ENCODE measurements around the gene ASTN2.

DNA sequence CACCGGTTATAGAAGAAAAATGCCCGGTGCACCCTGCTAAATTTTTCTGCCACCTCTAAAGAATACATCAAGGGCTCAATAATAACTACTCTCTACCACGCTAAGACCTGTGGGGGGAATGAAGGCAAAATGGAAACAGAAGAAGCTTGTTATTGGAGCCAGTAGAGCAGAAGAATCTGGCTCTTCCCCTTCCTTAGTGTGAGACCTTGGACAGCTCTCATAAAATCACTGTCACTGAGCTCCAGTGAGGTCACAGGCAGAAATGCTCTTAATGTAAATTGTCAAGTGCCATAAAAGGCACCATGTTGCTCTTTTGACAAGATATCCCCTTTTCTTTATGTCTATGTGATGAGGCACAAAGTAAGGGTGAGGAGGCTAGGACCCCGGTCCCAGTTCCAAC is 74.4 kb downstream of the ASTN2 start:
- TF ChIP-seq POLR2AphosphoS5 (IDR thresholded peaks at IDR 0.05) = no peak
- TF ChIP-seq POLR2A (IDR thresholded peaks at IDR 0.05) = no peak
- TF ChIP-seq, protein P1, sequence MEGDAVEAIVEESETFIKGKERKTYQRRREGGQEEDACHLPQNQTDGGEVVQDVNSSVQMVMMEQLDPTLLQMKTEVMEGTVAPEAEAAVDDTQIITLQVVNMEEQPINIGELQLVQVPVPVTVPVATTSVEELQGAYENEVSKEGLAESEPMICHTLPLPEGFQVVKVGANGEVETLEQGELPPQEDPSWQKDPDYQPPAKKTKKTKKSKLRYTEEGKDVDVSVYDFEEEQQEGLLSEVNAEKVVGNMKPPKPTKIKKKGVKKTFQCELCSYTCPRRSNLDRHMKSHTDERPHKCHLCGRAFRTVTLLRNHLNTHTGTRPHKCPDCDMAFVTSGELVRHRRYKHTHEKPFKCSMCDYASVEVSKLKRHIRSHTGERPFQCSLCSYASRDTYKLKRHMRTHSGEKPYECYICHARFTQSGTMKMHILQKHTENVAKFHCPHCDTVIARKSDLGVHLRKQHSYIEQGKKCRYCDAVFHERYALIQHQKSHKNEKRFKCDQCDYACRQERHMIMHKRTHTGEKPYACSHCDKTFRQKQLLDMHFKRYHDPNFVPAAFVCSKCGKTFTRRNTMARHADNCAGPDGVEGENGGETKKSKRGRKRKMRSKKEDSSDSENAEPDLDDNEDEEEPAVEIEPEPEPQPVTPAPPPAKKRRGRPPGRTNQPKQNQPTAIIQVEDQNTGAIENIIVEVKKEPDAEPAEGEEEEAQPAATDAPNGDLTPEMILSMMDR (IDR thresholded peaks at IDR 0.05) = no peak
- TF ChIP-seq EP300 (IDR thresholded peaks at IDR 0.05; ENCODE audit: low read depth) = no peak

All from transverse colon (tissue), 4 donors.